ENCODE results near the gene RPS14.

Gene RPS14

GRCh38 chr5:150398722-150399523, 50.6 kb downstream of the RPS14 start:
- DNase-seq, result peak; percentile 11

- no peak for DNase-seq
These were observed 51.5 kb downstream of the RPS14 start for GRCh38 chr5:150397782-150398721.

- no peak for DNase-seq
These were observed 52.3 kb downstream of the RPS14 start for GRCh38 chr5:150397146-150397781.

- DNase-seq, result no peak
These were observed 53.3 kb downstream of the RPS14 start for GRCh38 chr5:150396267-150396666.

DNA sequence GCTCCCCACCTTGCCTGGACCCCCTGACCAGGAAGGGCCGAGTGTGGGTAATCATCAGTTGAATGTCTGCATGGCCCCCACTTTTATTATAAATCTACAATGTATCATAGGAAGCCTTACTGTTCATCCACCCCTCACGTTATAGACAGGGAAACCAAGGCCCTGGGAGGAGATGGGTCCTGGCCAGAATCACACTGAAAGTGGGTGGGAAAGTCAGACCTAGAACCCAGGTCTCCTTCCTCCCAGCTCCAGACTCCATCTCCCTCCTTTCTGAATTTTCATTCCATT, 53.9 kb downstream of the RPS14 start:
- DNase-seq, result no peak

DNA sequence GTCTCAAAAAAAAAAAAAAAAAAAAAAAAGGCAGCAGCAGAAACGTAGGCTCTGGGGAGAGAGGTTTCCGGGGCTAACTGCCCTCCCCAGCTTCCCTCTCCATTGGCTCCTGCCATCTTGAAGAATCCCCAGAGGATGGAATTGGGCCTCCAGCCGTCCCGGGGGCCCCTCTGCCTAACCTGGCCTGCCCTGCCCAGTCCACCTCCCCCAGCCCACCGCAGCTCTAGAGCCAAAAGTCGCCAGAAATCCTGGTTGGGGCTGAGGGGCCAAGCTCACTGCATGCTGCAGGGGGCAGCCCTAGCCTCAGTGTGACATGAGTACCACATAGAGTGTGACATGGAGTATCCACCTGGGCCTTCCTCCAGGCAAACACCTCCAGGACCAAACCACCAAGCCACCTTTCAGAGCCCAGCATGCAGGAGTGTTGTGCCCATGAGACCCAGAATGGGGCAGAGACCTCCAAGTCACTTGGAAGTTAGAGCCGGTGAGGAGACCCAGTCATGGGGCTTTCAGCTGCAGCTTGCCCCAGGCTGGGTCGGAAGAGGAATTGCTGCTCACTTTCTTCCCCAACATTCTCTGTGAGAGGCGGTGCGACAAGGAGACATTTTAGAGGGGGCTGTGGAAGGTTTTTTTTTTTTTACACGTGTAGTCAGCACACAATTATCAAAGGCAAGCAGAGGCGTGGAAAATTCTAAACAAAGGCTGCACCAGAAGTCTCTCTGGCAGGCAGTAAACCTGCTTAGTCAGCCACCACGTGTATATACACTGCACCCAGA, 54.4 kb downstream of the RPS14 start:
- no peak for DNase-seq

DNA sequence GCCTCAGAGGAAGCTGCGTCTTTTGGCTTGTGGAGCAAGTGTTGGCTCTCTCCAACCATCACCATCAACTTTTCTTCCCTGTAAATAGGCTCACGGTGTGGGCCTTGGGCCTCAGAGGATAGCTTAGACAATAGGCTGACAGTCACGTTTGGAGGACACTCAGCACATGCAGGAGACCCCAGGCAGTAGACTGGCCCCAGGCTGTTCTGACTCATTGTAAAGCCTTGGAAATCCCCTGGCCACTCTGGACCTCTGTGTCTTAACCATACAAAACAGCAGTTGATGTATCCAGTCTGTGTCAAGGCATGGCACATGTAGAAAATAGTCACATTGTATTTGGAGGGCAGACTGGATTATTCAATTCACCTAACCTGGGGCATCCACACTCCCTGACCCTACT, 55.4 kb downstream of the RPS14 start:
- DNase-seq, result no peak

DNA sequence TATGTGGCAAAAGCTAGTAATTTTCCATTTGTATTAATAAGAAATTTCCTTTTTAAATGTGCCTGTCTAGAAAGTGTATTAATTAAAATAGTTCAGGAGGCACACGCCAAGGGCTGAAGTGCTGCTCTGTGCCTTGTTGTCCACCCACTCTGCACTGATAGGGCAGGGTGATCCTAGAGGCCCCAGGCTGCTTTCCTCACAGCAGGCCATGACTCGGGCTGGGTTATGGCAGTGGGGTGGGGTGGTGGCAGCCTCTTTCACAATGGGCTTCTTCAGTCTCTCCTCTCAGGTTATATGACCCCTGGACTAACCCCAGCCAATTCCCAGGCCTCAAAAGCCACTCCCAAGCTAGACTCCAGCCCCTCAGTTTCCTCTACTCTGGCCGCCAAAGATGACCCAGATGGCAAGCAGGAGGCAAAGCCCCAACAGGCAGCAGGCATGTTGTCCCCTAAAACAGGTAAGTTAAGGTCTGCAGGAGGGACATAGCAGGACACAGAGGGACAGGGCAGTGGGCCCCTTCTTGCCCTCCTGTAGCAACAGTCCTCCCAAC, 56.4 kb downstream of the RPS14 start:
- no peak for DNase-seq

GRCh38 chr5:150392680-150393079, 56.9 kb downstream of the RPS14 start:
- no peak for DNase-seq

All from NCI-H82 (cell line).